DOHH2 (cell line): ENCODE results near the gene DGKB.

Experiments
- CTCF ChIP-seq: fragments of 200-600 bp; sonication (generic); IDR thresholded peaks from one replicate; pipeline ENCODE4 v1.5.1; 2014; ENCODE audit warnings: antibody characterized with exemption, mild to moderate bottlenecking, low read depth, low read length; ENCODE audit not compliant: poor library complexity, severe bottlenecking
- EZH2phosphoT487 ChIP-seq: fragments of 200-600 bp; sonication (generic); IDR thresholded peaks from 2 replicates; pipeline ENCODE4 v1.6.1; 2017; ENCODE audit warnings: borderline replicate concordance, mild to moderate bottlenecking, antibody characterized with exemption, low read length, moderate library complexity, mixed read lengths

GRCh38 chr7:14717169-14717568 is 185.4 kb downstream of the DGKB start:
- TF ChIP-seq CTCF (no peak), EZH2phosphoT487 (no peak)
